Thoracic aorta (tissue), 2 donors: ENCODE measurements around the gene SLC5A8. TPM values are rescaled to one million over a fixed set of nuclear protein-coding genes. Genes with fewer than 3 reads are reported as not detected.
"Not testable (repeated sequence)": the region's sequence is repeated elsewhere in the genome, so short reads cannot be mapped to it uniquely, and the experiment has no call there.

Source experiments
- ATAC-seq: fragments of 150-250 bp; one replicate; pipeline ENCODE4 v1.8.0; 2017; ENCODE audit warnings: low read depth; ENCODE audit not compliant: insufficient number of reproducible peaks, low FRiP score
- DNase-seq: peaks from one replicate; pipeline ENCODE4 v3.0.0-alpha.2; 2020; ENCODE audit warnings: low spot score
- H3K27ac ChIP-seq, 2 donors: fragments of 200-600 bp; sonication (generic); 1 replicate in 1 of 2; 2 replicates in 1 of 2; pipeline ENCODE4 v1.5.1; 2016; ENCODE audit warnings: mild to moderate bottlenecking in 2 of 2, moderate library complexity in 2 of 2
- H3K27me3 ChIP-seq: fragments of 200-600 bp; sonication (generic); replicated peaks from 2 replicates; pipeline ENCODE4 v1.6.0; 2016; ENCODE audit warnings: mild to moderate bottlenecking; ENCODE audit not compliant: insufficient read depth
- H3K36me3 ChIP-seq: fragments of 200-600 bp; sonication (generic); one replicate; pipeline ENCODE4 v1.5.1; 2016
- H3K4me1 ChIP-seq, 2 donors: fragments of 200-600 bp; sonication (generic); 1 replicate in 1 of 2; 2 replicates in 1 of 2; pipeline versions ENCODE4 v1.5.1 to v1.6.0; 2016; ENCODE audit warnings: low read depth in 2 of 2, mild to moderate bottlenecking in 1 of 2; ENCODE audit not compliant: control insufficient read depth in 1 of 2
- H3K4me3 ChIP-seq: fragments of 200-600 bp; sonication (generic); 2 replicates; pipeline ENCODE4 v1.5.1; 2016; ENCODE audit warnings: mild to moderate bottlenecking
- H3K9me3 ChIP-seq: fragments of 200-600 bp; sonication (generic); 2 replicates; pipeline ENCODE4 v1.5.1; 2016
- CTCF ChIP-seq: fragments of 200-600 bp; sonication (generic); IDR thresholded peaks from one replicate; pipeline ENCODE4 v1.5.1; 2019; ENCODE audit warnings: antibody characterized with exemption
- total RNA-seq, 2 donors: library from RNA; depleted of rRNA; stranded (reverse); fragments of >200 nt; gene quantifications; one replicate each; pipeline versions ENCODE4 v1.1.0 to v1.2.3, GENCODE V29; 2016

Gene SLC5A8
- total RNA-seq, 2 donors from 2014 or later, result not detected

- Histone ChIP-seq H3K9me3 (no peaks in the 10 kb centered on the region), H3K4me1 (no peaks in the 10 kb centered on the region), H3K36me3 (no peaks in the 10 kb centered on the region), H3K27me3 (no peaks in the 10 kb centered on the region), H3K27ac (no peak overlapping the region), H3K4me3 (no peak overlapping the region)
- ATAC-seq, result no peak
- no peak for TF ChIP-seq CTCF
- no peak for DNase-seq
Measured at GRCh38 chr12:101165319-101165718, 44.7 kb downstream of the SLC5A8 start.

- ATAC-seq, H3K36me3 ChIP-seq, DNase-seq, H3K27me3 ChIP-seq, H3K4me1 ChIP-seq, H3K9me3 ChIP-seq, H3K27ac ChIP-seq, H3K4me3 ChIP-seq: not testable (repeated sequence)
Measured at GRCh38 chr12:101145777-101146431, 64.1 kb downstream of the SLC5A8 start.

GRCh38 chr12:101127521-101128219 is 82.4 kb downstream of the SLC5A8 start:
- Histone ChIP-seq H3K9me3 (no peaks in the 10 kb centered on the region), H3K4me1 (peaks cover 0 to 17% of the 10 kb centered on the region in 2 donors), H3K4me3 (no peak overlapping the region), H3K27ac (peak overlapping the region in 1 of 2 donors; percentile 59), H3K27me3 (no peaks in the 10 kb centered on the region), H3K36me3 (no peaks in the 10 kb centered on the region)
- DNase-seq, result no peak
- ATAC-seq, result no peak
- TF ChIP-seq CTCF, result no peak

GRCh38 chr12:101117842-101118241 is 92.2 kb downstream of the SLC5A8 start:
- no peak overlapping the region for H3K4me3 ChIP-seq
- no peaks in the 10 kb centered on the region for H3K27me3 ChIP-seq
- no peaks in the 10 kb centered on the region for H3K4me1 ChIP-seq
- no peaks in the 10 kb centered on the region for H3K36me3 ChIP-seq
- DNase-seq (no peak), ATAC-seq (no peak)
- H3K27ac ChIP-seq, result no peak overlapping the region
- H3K9me3 ChIP-seq, result no peaks in the 10 kb centered on the region
- TF ChIP-seq CTCF, result no peak

GRCh38 chr12:101116911-101117310 is 93.1 kb downstream of the SLC5A8 start:
- Histone ChIP-seq H3K27me3 (no peaks in the 10 kb centered on the region), H3K27ac (no peak overlapping the region), H3K9me3 (no peaks in the 10 kb centered on the region), H3K4me1 (no peaks in the 10 kb centered on the region), H3K4me3 (no peak overlapping the region), H3K36me3 (no peaks in the 10 kb centered on the region)
- DNase-seq (no peak), ATAC-seq (no peak)
- no peak for TF ChIP-seq CTCF
